ENCODE measurements around the gene CFDP1.

Gene CFDP1

DNA sequence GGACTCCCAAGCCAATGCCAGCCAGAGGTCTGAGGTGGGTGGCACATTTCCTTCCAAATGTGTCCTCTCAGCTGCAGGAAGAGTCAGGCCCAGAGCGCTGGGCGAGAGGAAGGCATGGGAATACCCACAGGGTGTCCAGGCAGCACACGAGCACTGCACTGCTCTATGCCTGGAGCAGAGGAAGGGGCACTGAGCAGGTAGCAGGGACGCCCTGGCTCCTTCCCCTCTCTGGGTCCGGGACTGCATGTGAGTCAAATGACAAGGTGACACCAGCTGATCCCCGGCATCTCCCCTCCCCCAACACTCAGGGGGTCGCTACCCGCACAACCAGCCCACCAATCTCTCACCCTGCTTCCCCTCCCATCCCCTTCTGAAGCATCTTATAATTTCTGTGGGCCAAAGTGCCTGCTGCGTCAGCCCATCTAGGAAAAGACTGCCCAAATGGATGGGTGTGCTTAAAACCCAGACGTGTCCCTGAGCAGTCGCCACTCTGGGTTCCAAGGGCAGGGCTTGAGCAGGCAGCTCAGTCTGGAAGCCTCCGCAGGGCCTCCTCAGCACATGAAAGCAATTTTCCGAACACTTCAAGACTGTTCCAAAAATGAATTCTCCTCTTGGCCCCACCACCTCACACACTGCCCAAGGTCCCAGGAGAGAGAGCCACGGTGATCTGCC lies 169.9 kb downstream of the CFDP1 start:
- no peak for DNase-seq

DNA sequence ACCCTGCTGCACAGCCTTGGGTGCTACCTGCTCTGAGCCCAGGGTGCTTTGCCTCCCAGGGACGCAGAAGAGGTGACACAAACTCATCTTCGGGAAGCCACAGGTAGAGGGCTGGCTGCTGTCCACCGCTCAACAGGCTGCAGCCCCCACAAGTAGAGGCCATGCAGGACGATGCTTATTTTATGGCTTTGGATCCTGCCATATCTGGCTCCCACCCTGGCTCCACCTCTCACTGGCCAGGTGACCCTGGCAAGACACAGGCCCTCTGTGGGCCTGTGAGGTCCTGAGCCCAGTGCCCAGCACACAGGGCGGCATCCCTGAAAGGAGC lies 170.5 kb downstream of the CFDP1 start:
- DNase-seq: no peak

DNA sequence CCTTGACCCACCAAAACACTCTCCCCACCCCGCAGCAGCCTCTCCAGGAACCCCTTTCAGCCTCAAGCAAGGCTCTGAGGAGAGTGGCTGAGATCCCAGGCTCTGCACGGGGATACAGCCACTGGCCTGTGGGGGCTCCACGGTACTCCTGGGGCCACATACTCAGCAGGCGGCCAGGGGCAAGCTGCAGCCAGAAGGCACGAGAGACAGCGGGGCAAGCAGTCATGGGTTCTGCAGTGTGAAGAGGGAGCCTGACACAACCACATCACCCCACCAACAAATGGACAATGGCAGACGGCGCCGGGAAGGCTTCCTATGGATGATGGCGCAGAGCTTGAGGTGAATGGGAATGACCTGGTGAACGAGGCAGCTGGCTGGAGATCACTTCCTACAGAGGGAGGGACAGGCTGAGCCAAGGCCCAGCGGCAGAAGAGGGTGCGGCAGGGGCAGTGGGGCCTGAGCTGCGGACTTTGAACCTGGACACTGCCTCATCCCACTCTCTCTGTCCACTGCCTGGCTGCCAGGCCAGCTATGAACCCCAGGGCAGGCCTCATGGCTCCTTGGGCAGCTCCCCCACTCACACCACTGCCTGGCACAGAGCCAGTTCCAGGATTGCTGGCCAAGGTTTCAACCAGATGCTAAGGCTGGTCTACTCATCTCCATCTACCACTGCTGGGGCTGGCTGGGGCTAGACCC lies 171.1 kb downstream of the CFDP1 start:
- no peak for DNase-seq

DNA sequence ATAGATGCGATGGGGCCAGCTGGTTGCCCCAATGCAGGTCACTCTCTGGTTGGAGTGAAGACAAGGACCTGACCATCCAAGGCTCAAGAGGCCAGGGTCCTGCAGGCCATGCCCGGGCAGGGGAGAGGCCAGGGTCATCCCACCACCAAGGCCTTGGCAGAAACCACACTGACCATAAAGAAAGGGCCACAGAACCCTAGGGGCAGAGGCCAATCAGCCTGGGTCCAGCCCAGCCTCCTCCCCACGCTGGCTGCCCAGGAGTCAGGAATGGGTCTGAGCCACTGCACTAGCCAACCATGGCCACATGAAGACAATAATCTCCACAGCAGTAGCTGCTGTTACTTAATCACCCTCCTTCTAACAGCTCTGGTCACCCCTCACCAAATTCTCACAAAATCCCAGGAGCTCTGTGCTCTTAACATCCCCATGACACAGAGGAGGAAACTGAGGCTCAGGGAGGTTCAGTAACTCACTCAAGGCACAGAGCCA lies 171.7 kb downstream of the CFDP1 start:
- no peak for DNase-seq

DNA sequence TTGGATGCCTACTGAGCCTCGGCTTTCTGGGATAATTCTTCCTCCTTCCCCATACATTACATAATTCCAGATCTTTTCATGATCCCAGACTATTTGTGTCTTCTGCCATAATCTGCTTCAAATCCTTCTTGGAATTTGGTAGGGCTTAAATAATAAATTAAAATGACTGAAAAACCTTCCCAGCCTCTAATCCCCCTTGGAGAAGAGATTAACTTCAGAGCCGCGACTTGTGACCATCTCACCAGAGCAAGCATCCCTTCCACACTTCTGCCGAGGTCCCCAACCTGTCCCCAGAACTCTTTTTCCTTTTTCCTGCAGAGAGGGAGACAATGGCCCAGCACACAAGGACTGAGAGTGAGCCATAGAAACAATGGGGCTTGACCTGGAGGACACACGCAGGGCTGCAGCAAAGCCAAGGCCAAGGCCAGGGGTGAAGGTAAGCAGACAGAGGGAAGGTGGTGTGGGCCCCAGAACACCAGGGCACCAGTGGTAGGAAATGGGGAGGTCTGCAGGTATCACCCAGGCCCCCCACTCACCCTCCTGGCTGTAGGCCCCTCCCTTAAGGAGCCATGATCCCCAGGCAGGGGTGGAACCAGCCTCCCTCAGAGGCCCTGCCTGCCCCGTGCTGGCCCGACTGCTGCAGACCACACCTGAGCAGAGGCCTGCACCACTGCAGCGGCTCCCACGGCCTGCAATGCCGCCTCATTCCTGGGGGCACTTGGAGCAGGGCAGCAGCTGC lies 172.3 kb downstream of the CFDP1 start:
- no peak for DNase-seq

DNA sequence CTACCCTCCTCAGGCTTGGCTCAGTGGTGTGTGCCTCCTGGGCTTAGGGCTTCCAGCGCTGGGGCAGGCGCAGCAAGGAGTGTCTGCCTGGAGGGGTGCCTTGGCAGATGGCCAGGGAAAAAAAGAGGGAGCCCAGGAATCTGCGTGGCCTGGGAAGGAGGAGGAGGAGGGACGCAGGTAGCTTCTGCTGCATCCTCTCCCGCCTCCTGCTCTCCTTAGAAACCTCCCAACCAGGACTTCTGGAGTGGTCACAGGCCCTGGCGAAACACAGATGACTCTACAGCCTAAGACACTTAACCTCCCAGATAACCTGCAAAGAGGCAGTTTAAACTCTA lies 174.5 kb downstream of the CFDP1 start:
- DNase-seq: no peak

DNA sequence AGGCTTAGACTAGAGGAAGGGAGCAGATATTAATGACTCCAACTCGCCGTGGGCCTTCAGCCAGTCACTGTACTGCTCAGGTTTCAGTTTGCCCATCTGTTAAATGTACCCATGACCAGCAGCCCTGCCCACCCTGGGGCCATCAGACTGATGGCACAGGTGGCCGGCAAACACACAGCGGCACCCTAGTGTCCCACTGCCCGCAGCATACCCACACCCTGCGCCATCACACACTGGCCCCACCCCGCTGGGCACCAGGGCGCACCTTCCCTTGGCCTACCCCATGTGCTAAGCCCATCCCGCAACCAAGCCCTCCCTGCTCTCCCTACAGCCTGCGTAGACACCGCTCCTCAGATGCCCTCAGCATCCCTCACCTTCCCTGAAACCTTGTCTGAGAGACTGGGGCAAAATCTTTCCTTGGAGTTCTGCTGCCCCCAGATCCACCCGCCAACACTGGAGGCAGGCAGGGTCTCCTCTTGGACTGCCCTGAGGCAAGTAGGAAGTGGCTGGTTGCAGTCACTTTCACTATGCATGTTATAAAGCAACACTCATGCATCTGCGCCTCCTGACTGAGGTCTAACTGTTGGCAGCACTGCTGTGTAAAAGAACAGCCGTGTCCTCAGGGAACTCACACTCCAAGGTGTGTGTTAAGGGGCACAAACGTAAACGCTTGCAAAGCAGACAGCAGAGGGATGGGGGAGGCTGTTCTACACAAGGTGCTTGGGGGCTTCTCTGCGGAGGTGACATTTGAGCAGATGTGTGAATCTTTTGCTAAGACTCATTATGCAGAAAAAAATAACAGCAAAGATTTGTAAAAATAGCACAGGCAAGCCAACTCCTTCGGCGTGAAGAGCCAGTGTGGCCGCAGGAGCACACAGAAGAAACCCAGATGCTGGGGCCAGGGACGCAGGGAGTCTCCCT lies 175.2 kb downstream of the CFDP1 start:
- no peak for DNase-seq

DNA sequence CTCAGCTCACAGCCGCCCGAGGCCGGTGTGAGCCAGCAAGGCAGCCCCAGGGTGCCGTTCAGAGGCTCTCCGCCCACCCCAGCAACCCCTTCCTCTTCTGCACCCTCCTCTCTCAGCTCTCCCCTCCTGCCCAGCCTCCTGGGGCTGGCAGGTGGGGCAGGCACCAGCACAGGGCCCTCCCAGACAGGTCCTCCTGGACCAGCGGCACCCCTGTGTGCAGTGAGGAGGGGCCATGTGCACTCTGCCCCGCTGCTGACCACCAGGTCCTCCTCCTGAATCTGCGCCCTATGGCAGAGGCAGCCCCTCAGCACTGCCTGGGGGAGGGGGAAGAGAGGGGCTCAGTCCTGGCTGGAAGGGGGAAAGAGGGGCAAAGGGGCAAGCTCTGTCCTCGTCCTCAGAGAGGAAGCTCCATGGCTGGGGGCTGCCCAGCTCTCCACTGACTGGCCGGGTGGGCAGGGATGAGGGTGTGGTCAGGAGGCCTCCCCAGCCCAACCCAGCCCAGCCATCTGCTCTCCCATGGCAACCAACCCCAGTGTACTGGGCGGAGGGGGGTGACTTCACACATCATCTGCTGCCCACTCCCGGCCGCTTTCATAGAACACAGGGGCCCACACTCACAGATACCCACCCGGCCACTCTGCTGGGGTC lies 176.5 kb downstream of the CFDP1 start:
- DNase-seq: no peak

DNA sequence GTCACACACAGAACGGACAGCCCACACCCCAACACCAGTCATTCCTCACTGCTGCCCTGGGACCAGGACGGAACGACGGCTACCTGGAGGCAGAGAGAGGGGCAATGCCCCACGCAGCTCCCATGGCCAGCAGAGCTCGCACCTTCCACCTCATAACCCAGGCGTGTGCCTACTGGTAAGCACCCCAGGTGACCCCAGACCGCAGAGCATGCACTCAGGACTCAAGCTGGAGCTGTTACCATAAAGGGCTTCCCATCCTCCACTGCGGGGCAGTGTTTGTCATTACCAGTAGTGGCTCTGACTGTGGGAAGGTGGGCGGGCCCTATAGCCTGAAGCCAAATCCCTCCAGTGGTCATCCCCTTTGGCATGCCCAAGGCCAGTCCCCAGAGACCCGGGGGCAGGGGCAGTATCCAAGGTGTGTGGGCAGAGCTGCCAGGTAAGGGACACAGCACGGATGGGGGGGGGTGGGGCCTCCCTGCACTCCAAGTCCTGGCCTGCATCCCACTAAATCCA lies 177.2 kb downstream of the CFDP1 start:
- no peak for DNase-seq

DNA sequence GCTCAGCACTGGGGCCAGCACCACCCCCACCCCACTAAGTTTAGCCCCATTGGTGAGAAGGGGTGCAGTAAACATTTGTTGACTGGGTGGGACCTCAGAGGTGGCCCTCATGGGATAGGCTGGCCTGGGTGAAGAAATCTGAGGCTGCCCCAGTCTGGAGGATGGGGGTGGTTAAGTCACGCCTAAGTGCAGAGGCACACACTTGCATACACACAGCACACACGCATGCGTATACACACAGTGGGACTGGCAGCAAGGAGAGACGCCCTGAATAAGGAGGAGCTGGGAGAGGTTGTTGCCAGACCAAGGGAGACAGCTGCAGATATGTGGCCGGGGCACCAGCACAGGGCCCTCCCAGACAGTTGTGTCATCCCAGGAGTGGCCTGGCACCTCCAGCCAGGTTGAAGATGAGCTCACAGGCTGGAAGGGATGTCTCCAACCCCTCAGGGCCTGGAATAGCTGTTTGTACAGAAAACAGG lies 178.9 kb downstream of the CFDP1 start:
- no peak for DNase-seq

DNA sequence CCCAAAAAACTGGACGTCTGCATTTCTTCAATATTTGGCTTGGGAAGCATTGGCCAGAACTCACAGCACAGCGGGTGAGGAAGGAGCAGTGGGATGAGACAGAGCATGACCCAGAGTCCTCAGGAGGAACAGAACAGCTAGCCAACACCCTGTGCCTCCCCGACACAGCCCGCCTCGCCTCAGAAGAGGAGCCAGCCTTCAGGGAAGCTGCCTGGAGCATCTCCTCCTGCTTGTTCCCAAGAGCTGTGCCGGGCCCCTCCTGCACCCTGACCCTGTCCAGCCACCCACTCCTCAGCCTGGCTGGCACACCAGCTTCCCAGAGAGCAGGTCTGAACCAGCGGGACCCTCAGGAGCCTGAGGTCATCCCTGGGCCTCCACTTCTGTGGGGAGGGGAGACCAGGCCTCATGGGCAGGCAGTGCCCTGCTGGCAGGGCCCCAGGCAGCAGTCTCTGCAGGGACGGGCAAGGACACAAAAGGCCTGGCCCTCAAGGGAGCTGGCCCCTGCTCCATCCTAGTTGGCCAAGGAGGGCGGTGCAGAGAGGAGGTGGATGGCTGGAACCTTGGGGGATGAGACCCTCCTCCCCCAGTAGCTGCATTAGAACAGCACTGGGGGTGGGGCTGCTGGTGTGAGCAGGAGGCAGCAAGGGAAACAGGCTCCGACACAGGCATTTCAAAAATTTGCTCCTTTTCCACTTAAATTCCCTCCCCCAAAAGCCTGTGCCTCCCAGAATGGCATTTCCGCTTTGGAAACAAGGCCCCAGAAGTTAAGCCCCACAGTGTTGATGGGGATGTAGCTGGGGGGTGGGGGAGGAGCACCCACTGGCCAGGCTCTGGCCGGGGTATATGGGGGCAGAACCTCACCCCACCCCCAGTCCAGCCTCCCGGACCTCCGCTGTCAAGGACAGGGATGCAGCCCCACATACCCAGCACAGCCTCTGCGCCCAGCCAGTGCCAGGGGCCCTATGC lies 180.1 kb downstream of the CFDP1 start:
- no peak for DNase-seq

DNA sequence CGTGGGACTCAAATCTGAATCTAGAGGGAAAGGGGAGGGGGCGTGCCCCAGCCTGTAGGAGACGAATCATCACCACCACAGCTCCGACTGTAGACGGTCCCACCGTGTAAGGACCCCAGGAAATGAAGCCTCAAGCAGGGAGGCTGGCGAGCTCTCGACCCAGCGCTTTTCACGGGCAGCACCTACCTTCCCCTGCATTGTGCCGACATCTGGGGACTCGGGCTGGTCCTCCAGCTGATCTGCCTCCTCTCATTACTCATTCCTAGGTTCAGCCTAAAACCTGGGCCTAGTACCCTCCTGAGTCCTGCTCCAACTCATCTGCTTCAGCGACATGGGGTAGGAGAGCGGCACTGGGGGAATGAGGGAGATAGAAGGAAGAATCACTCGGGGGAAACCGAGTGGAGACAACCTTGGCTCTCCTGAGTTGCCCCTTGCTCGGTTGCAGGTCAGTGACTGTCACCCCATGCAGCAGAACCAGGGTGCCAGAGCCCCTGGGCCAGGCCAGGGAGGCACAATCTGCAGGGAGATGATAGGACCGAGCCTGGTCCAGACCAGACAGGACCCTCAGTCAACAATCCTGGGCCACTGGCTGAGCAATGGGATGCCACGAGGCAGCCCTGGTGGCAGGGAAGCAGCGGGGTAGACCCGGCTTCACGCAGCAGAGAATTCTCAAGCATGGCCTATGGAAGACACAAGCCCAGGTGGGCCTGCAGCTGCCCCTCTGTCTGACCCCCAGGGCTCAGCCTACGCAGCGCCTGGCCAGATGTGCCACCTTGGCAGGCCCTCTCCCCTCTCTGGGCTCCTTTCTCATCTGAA lies 181.0 kb downstream of the CFDP1 start:
- DNase-seq: no peak

DNA sequence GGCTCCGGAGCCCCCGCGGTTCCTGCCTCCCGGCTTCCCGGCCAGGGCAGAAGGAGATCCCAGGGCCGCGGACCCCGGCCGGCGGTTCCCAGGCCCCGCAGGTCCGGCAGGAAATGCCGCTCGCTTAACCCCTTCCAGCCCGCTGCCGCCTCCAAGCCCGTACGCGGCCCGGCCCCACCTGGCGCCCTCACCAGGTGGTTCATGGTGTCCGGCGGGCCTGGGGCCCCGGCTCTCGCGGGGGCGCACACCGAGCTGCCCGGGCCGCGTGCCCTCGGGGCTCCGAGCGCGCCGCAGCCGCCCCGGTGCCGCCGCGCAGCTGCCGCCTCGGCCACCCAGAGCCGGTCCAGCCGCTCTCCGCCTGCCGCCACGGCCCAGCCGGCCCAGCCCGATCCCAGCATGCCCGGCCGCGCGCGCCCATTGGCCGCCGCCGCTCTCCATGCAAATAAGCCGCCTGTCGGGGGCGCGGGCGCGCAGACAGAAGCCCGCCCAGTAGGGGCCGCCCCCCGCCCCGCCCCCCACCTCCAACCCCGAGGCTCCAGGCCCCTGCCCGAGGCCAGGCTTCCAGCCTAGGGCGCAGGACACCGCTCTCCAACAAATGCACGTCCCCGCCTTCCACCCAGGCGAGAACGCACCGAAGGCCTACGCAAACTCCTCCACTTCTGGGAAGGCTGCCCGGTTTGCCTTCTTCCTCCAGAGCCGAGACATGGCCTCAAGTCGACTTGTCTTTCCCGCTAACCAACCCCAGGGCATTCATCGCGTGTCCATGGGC lies 181.8 kb downstream of the CFDP1 start, which contains the start of gene BCAR1:
BCAR1 (minus strand) TSS at position 345 of the 769 bp plus-strand sequence; CDS start at position 203, 142 bp downstream.
- no peak for DNase-seq

DNA sequence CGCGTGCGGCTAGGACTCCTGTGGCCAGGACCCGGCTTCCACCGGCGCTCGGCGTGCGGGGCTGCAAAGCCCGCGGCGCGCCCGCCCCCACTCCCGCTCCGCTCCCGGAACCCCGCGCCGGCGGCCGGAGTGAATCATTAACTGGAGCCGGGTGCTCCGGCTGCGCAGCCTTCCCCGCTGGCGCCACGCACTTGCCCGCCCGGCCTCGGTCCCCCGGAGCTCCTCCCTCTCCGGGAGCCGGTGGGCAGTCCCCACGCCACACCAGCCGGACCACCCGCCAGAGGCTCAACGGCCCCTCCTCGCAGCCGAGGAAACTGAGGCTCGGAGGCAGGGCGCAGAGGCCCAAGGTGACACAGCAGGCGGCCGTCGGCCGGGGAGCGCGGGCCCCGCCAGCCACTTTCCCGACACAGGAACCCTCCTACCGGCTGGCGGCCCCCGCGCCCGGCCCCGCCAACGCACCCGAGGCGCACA lies 182.5 kb downstream of the CFDP1 start:
- no peak for DNase-seq

DNA sequence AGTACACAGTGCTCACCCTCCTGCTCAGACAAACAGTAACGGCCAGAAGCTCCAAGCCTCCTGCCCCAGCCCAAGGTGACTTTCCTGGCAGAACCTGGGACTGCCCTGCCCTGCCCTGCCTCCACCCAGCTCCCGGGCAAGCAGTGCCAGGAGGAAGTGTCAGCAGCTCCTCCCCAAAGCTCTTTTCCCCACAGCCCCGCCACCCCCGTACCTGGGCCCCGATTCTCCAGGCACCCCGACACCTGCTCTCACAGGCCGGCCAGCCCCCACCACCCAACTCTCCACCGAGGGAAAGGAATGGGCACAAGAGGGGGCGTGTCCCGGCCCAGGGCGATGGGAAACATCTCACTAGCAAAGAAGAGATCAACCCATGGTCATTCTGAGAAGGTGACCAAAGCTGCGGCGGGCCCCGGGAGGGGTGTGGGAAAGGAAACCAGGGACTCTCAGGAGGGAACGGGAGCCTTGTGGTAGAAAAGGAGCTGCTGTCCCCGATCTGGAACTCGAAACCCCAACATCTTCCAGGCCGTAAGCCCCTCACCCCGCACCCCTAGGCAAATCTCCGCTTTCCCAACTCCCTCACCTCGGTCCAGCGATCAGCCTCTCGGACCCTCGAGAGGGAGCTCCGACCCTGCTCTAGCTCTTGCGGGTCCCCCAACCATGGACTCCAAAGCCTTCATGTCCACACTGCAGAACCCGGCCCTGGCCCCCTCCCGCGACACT lies 183.1 kb downstream of the CFDP1 start:
- no peak for DNase-seq

DNA sequence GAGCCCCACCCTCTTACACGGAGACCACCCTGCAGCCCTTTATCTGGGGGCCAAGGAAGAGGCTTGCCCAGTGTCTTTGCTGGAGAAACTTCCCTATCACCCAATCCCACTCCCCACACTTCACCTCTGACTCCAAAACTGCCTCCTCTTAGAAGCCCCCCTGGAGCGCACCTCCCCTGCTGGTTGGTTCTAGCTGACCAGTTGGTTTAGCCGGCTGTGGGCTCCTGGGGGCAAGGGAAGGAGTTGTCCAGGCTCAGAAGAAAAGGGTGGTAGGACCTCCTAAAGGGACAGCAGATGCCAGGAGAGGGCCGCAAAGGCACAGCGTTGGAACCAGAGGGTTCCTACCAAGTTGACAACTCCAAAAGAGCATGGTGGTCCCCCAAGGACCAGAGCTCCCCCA lies 183.9 kb downstream of the CFDP1 start:
- DNase-seq: no peak

DNA sequence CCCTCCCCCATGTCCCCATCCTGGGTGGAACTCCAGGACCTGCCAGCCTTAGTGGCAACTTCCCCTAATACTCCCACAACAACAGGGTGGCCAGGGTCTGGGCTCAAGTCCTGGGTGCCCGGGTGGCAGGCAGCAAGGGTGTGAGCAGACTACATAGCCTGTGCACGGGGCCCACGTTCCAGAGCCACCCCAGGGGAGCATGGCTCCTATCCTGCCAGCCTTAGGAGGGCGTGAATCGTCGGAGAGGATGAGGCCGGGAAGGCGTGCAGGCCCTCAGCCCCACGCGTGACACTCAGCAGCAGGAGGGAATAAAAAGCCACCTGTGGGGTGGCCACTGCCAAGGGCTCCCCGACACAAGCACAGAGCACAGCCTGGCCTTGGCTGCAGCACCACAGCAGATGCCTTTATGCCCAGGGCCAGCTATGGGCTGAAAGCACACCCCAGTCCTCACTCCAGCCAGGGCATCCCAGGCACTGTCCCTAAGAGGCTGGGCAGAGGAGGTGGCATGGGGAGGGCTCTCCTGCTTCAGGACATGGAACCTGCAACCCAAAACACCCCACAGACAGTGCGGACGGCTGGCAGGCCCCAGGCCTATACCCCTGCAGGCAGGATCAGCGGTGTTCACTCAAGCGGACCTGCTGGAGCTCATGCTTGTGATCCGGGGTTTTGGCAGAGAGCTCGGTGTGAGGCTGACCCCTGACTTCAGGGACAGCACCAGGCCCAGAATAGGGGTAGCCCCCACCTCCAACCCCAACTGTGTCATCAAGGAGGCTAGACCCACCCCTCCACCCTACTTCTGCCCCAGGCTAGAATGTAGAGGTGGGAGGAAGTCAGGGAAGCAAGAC lies 184.5 kb downstream of the CFDP1 start:
- no peak for DNase-seq

Measured in activated T-cell treated with anti-CD3 and anti-CD28 coated beads, Interleukin-2, amount 50 U/mL, for 1 hour (primary cell).